HG03354 (cell line): Measurements from ENCODE around the gene BCKDK.
"Not testable (repeated sequence)": the region's sequence is repeated elsewhere in the genome, so short reads cannot be mapped to it uniquely, and the experiment has no call there.

Source experiments
- ATAC-seq: cut with Tn5 transposase; IDR thresholded peaks from one replicate; pipeline ENCODE4 v1.9.1; 2021; ENCODE audit warnings: mild to moderate bottlenecking; ENCODE audit not compliant: unreplicated experiment, poor library complexity, severe bottlenecking

The BCKDK gene

GRCh38 chr16:31093132-31093703 is 15.0 kb upstream of the BCKDK start:
- ATAC-seq, result no peak

- ATAC-seq, result peak; percentile 12
These were observed 14.1 kb upstream of the BCKDK start for GRCh38 chr16:31094088-31094423.

- ATAC-seq, result peak; percentile 86
These were observed 13.6 kb upstream of the BCKDK start, which contains the start of gene VKORC1 for GRCh38 chr16:31094424-31095120. VKORC1 (minus strand) TSS chr16:31094797; CDS start chr16:31094729, 68 bp downstream.

GRCh38 chr16:31099860-31100638 is 8.1 kb upstream of the BCKDK start:
- no peak for ATAC-seq

- not testable (repeated sequence) for ATAC-seq
These were observed 7.1 kb upstream of the BCKDK start for GRCh38 chr16:31100876-31101641.

- peak; percentile 59 for ATAC-seq
These were observed 2.4 kb upstream of the BCKDK start for GRCh38 chr16:31105677-31106213.

- ATAC-seq, result no peak
These were observed 1.4 kb upstream of the BCKDK start for GRCh38 chr16:31106509-31107464.

GRCh38 chr16:31107465-31107867 is 720 bp upstream of the BCKDK start:
- peak; percentile 64 for ATAC-seq

GRCh38 chr16:31108794-31109558 is 790 bp downstream of the BCKDK start:
- no peak for ATAC-seq

- ATAC-seq, result no peak
These were observed 1.4 kb downstream of the BCKDK start for GRCh38 chr16:31109622-31110021.

GRCh38 chr16:31110106-31111034 is 2.2 kb downstream of the BCKDK start:
- no peak for ATAC-seq

GRCh38 chr16:31111881-31112466 is 3.8 kb downstream of the BCKDK start:
- no peak for ATAC-seq

GRCh38 chr16:31112711-31113110 is 4.5 kb downstream of the BCKDK start:
- ATAC-seq, result no peak

GRCh38 chr16:31113121-31114120 is 5.2 kb downstream of the BCKDK start:
- ATAC-seq, result no peak

- ATAC-seq, result no peak
These were observed 6.3 kb downstream of the BCKDK start for GRCh38 chr16:31114468-31114867.
